Purkinje cell (primary cell): ENCODE data around the gene ASF1A. TPM values are rescaled to one million over a fixed set of nuclear protein-coding genes. Genes with fewer than 3 reads are reported as not detected.

Experiments
- polyA plus RNA-seq: library from polyadenylated mRNA; unstranded; fragments of >200 nt; fragmentation: Nextera tagmentation; gene quantifications from 2 replicates; pipeline ENCODE4 v1.2.1, GENCODE V29; 2014

The ASF1A gene
- polyA plus RNA-seq = 46.9 and 61.6 TPM in 2 replicates

GRCh38 chr6:118893807-118894424 lies at the start of gene ASF1A:
Gene ASF1A (plus strand): TSS chr6:118894152. CDS start chr6:118894414, 262 bp downstream.

GRCh38 chr6:118934461-118935330 lies 40.7 kb downstream of the ASF1A start, which contains the start of gene MCM9:
Gene MCM9 (minus strand): TSS chr6:118935159. CDS start chr6:118931723, 3,436 bp downstream.

Other genes with a start within 250 kb of the ASF1A start
- 13.3 and 13.8 TPM in 2 replicates for gene CEP85L, start 242.6 kb upstream of the ASF1A start, polyA plus RNA-seq
- gene MCM9, start 41.0 kb downstream of the ASF1A start, polyA plus RNA-seq = 3.3 and 3.6 TPM in 2 replicates
- gene FAM184A, start 184.5 kb downstream of the ASF1A start, polyA plus RNA-seq = 56.8 and 85.8 TPM in 2 replicates